Amniotic stem cell (primary cell): ENCODE measurements around the gene DNM3.

Experiments used
- DNase-seq: peaks from one replicate; lab custom pipeline; 2025; lab: John Stamatoyannopoulos, UW

DNM3 gene

DNA sequence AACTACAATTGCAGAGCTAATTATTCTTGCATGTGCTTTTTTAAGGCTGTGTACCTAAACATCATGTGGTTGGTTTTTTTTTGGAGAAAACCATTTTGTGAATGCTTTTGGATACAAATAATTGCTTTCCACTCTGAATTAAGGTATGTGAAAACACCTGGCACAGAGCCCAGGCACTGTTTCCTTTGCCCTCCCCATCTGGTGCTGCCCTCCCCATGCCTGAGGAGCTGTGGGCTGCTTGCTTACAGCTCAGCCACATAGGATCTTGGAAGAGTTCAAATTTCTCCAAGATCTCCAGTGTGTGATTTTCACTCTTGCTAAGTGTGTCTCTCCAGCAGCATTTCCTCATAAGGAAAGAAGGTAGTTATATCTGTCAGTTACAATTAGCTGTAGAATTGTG, 27.8 kb downstream of the DNM3 start:
- DNase-seq: no peak

DNA sequence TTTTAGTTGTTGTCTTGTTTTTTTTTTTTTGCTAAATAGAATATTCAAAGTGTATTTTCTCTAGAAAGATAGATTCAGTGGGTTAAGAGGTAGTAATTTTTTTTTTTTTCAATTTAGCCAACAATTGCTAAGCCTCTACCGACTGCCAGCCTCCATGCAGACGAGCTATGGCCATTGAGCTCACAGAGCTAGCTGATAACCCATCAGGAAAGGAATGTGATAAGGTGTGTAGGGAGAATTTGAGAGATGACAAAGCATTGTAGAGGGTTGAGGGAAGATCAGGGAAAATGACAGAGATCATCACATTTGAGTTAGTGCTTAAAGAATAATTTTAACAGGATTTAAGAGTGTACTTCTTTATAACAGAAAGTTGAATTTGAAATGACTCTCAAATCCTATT, 30.6 kb downstream of the DNM3 start:
- DNase-seq: no peak

DNA sequence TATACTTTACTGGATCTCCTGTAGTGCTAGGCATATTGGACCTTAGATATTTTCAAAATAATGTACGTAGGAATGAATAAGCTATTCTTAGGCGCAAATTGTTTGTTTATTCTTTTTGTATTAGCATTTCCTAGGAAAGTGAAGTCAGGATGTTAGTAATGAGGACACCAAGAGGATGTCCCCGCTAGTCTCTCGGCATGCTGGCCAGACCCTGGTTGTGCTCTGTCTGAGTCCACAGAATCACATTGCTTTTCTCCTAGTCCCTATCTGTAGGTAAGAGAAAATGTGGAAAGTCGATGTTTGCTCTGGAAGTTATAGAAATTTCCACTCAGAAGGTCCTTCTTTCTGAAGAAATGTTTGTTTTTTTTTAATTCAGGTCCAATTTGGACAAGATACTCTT, 31.1 kb downstream of the DNM3 start:
- DNase-seq: no peak

DNA sequence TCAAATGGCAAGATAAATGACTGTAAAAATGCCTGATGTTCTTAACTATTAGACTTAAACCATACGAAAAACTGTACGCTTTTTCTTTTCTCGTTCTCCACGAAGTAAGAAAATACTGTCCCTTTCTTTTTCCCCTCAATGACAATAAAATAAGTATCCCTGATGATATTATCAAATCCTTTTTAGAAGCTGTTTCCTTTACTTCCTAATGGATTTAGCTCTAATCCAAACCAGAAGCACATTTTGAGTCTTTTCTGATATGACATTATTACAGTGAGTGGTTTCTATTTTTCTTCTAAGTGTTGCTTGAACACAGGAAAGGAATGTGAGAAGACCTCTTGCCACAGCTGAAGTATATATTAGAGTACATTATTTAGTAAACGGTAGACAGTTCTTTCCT, 32.4 kb downstream of the DNM3 start:
- no peak for DNase-seq

DNA sequence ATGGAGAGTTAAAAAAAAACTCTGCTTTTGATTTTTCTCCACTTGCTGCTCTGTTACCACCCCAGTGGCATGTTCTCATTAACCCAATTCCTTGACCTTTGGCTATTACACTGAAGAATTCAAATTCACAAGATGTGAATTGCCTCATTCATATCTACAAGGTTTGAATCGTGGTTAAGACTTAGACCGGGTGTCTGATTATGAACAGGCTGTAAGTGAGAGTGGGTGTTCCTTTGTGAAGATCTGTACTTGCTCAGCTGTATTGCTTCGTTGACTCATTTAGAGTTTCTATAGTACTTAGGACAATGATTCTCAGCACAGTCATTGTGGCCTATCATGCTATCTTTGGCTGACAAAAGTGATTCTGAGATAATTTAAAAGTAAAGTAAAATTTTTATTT, 36.4 kb downstream of the DNM3 start:
- DNase-seq: no peak

DNA sequence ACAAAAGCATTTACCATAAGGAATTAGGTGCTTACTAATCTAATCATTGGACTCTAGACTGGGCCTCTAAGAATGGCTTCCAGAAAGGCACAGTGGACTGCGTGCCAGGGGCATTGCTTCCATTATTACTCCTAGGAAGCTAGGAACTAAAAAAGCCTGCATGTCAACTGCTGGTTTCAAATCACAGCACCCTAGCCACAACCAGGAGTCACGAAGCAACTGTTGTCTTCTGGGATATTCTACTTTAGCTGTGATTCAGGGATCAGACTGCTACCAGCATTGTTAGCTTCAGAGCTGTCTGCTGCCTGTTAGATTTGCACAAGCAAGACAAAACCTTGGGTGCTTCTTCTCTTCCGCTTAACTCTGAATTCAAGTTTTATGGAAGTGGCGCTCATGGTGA, 38.3 kb downstream of the DNM3 start:
- no peak for DNase-seq

DNA sequence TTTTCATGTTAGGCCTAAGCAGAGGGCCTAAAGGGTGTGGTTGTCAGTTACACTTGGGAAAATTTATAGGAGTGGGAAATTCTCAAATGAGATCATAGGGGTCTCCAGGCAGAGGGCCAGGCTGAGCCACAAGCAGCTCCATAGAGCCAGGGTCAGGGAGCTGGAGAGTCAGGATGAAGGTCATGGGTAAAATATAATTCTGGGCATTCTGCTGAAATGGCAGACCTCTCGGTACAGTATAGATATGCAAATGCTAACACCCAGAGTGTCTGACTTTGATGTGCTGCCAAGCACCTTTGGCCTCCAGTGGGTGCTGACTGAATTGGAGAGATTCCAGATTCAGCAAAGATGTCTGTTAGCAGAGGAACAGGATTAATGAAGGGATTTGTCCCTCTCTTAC, 40.1 kb downstream of the DNM3 start:
- no peak for DNase-seq

DNA sequence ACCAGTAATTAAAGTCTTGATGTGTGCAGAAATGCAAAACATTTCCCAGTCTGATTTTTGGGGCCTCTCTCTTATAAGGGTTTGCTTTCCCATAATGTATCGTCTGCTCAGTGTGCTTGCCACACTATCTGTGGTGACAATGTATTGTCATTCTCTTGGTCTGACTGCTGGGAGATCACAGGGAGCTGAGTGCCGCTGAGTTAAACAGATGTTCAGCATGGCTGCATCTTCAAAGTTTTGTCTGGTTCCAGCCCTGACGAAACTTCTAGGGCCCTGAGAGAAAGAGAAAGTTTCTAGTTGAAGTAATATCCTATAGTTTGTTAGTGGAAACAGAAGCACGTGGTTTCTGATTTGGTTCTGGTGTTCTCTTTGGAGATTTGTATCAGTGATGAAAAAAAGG, 42.6 kb downstream of the DNM3 start:
- DNase-seq: no peak

DNA sequence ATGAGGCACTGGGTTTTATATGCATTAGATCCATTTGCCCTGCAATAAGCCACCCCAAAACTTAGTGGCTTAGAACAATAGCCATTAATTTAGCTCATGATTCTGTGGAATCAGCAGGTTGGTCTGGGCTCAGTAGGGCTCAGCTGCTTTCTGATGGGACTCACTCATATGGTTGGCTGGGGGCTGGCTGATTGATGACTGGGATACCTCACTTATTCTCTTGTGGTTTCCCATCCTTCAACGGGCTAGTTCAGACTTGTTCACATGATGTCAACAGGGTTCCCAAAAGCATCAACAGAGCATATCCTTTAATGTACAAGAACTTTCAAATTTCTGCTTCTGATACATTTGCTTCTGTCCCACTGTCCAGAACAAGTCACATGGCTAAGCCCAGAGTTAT, 43.2 kb downstream of the DNM3 start:
- no peak for DNase-seq

DNA sequence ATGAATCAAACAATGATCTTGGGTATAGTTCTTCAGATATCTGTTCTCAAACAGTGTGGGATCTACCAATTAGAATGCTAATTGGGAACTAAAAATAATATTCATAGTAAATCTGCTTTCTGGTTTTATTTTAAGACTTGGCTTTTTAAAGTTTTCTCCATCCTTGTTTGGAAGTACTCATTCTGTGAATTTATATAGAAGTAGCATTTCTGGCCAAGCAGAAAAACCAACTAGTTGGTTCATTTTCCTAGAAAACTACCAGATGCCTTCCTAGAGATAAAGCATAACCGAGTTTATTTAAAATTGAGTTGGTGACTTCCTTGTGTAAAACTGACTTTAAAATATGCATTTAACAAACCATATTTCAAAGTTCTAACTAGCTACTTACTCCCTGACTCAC, 48.8 kb downstream of the DNM3 start:
- DNase-seq: no peak

DNA sequence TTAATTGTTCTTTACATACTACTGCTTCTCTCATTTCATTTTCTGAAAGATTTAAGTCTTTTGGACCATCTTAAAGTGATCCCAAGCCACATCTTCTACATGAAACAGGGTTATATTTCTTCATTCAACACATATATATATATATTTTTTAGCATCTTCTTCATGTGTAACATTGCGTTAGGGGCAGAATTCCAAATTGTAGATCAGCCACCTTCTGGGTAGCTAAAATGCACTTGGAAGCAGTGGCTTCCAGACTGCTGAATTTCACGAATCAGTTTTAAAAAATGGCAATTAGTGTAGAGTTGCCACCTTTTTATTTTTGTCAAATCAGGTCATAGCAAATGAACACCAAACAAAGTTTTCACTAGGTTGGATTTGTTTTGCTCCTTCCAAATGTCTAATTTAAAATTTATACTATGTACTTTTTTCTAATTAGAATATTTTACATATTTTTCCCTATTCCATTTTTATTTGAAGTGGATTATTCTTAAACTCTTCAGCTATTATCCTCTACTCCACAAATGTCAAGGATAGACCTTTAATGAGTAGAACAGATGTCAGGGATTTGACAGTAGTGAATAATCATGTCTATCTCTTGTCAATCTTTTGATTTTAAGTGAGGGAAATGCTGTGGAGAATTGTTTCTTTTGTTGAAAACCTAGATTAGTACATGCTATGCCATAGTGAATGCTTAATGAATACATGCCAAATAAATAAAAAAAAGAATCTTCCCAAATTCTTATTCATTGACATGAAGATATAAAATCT, 55.8 kb downstream of the DNM3 start:
- no peak for DNase-seq

DNA sequence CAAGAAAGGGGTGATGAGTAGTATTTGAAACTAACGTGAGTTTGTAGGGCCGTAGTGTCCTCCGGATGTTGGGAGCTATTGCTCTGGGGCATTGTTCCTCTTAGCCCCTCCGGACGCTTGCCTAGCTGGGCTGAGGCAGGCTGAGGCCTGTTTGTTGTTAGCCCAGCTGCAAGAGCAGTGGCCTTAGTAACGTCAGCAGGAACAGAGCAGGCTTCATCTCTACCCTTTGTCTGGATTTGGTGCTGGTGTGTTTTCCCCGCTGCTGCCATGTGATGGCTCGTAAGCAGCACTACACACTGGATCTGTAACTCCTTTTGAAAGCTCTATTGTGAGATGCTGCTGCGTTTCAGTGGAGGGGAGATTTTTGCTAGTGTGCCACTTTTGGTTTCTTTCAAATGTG, 57.6 kb downstream of the DNM3 start:
- DNase-seq: no peak

DNA sequence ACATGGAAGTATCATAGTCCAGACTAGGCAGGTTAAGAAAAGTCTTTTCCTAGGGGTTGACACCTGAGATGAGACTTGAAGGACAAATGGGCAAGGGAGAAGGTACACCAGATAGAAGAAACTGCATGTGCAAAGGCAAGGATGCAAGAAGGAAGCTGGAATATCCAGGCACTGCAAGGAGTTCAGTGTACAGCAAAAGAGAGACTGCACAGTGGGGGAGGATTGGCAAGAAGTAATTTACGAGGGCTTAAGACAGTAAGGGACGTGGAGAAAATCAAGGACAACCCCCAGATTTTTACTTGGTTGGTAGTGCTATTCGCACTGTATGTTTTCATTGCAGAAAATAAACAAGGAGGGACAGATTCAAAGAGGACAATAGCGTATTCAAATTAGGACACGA, 58.5 kb downstream of the DNM3 start:
- no peak for DNase-seq

DNA sequence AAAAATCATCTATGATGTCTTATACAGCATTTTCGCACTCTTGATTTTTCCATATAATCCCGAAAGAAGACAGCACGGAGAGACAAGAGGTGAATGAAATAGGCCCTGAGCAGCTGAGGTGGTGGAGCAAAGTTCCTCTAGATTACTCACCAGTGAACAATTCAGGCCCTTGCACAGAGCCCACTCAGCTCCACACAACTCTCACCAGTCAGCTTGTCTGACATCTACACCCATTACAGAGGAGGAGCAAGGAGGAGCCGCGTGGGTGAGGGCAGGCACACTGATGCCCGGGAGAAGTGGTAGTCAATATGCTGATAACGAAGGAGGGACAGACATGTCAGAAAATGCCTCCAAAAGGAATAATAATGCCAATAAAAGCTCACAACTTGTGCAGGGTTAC, 59.9 kb downstream of the DNM3 start:
- no peak for DNase-seq

DNA sequence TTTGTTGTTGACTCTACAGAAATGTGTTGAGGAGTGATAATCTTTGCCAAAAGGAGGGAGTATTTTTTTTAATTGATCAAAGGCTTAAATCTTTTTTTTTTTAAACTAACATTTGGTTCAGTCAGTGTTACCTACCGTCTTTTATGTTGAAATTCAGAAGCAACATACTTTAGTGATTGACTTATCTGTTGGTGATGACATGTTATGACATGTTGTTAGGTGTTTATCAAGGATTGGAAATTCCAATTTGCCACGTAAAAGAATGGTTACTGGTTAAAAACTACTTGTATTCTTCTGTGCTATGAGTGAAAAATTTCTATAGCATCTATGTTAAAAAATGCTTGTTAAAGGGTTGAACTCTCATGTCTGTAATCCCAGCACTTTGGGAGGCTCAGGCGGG, 61.2 kb downstream of the DNM3 start:
- no peak for DNase-seq

DNA sequence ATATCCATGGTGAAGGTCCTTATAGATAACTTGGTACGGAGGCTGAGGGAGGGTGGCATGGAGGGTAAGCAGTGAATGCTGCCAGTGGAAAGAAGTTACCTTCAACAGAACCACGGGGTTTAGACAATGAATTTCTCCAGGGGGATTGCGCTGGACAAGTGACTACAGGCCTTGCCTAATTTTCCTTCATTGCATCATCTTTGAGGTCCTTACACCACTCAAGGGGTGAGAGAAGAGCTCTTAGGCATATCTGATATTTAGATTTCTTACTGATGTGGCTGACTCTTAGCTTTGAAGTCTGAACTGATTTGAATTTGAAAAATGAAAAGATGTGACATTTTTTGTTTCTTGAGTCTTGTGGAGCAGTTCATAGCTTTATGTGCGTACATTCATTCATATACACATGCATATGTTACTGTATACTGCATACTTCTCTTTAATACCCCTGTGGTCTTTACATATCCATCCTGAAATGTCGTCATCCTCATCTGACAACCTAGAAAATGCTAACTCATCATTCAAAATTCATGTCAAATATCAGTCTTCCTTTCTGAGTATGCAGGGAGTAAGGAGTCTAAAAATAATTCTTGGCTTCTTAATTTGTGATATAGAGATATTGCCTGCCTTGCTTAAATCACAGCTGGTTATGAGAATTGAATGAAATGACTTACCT, 63.6 kb downstream of the DNM3 start:
- no peak for DNase-seq

DNA sequence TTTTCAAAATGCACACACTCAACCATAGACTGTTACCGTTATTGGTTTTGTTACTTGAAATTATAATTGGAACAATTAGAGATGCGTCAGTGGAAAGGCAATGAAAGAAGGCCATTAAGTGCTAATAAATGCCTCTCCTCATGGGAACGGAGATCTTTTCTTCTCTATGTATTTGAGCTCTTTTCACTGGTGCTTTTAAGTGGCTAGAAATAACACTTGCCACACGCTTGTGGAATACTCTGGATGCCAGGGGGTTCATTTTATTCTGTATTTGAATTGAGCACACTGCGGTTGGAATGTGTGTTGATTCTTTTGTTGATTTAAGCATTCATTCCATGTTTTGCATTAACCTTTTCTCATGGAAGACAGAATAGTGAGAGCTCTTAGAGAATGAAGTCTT, 68.4 kb downstream of the DNM3 start:
- DNase-seq: no peak

DNA sequence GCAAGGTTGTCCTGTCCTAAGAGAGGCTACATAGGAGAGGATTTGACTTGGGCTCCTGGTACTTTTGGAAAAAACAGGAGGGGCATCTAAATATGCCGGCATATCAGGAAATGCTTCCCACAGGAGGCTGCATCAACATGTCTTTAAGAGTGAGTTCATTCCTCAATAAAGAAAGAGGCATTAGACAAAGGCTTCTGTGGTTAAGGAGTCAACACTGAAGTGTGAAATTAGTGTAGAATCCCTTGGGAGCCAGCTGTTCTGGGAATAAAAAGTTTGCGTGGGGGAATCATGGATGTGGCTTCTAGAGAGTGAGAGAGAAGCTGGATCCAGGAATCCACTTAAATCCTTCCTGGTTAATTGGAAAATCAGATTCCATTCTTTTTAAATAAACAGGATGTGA, 69.5 kb downstream of the DNM3 start:
- DNase-seq: no peak

DNA sequence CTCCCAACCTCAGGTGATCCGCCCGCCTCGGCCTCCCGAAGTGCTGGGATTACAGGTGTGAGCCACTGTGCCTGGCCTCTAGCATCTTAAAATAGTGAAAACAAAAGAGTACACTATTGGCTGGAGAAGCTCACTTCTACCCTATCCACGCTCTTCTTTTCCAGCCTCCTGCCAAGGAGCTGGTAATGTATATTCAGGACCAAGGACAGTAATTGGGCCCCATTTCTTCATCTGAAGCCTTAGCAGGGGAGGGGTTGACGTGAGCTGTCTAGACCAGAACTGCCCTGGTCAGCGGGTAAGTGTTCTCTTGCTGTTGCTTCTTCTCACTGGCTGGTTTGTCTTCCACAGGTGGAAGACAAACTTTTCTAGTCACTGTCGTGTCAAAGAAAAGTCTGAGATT, 70.2 kb downstream of the DNM3 start:
- no peak for DNase-seq

DNA sequence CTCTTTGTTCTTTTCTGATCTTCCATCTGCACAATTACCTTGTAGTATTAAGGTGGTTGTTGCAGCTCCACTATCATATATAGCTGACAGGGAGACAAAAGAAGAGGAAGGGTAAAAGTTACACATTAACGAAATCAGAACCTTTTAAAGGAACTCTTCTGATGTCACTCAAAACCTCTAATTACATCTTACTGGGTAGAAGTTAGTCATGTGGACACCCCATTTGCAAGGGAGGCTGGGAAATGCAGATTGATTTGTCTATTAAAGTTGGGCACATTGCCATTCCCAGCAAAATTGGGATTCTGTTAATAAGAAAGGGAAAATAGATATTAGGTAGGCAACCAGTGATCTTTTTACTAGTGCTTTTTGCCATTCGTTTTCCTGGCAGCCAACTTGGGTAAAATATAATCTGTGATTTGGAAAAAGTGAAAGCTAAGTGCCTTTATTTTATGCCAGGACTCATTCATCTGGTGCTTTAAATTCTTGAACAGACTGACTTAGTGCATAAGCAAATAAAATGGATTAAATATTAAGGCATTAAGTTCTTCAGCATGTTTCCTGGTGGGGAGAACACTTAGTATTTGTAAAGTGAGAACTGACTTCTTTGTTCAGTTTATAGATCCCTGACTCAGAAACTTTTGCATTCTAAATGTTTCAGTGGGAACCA, 71.3 kb downstream of the DNM3 start:
- no peak for DNase-seq

DNA sequence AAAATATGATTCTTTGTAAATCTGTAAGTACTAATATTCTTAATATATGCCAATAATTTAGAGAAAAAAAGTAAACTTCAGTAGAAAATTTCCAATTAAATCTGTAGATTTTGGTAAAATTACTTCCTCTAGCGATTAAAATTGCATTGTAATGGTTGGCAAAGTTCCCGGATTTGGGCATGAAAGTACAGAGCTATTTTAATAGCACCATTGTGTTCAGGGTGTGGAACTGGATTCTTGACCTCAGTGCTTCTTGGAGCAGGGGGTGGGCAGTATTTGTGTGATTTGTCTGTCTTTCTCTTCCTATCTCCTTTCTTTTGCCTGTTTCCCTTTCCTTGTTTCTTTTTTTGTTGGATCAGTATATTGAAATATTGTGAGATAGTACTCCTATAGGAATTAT, 72.1 kb downstream of the DNM3 start:
- no peak for DNase-seq

DNA sequence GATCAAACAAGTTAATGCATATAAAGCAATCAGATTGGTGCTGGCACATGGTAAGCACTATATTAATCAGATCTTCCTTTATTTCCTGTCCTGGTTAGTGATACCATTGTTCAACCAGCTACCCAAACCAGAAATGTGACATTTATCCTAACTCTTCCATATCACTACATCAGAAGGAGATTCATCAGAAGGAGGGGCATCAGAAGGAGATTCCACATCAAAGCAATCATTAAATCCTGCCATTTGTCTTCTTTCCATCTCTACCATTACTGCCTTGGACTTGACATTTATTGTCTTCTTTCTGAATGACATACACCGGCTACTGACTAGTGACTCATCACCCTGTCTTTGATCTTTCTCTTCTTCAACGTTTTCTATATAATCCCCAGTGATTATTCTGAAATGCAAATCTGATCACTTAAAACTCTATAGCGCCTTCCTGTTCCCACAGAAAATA, 75.0 kb downstream of the DNM3 start:
- no peak for DNase-seq

DNA sequence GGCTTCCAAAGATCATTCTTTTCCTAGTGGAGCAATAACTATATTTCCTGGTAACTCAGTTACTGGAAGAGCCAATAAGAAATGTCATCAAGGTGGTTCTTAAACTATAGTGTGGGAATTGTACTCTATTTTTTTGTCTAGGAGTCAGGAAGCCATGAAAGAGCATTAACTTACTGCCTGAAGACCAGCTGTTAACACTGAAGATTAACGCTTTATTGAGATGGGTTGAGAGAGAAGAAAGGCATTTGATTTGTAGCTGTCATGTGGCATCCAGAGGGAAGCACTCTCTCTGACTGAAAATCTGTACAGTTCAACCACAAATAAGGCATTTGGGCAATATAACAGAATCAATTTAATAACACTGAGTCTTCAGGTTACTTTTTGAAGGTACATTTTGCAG, 76.0 kb downstream of the DNM3 start:
- no peak for DNase-seq
